Lung (tissue), 12 donors: ENCODE data around the gene ERCC6L2. TPM values are rescaled to one million over a fixed set of nuclear protein-coding genes. Genes with fewer than 3 reads are reported as not detected.

ENCODE experiments used
- ATAC-seq: fragments of 200-7000 bp; cut with Tn5 transposase; one replicate; pipeline ENCODE4 v1.9.1; 2020; ENCODE audit warnings: moderate number of reproducible peaks; ENCODE audit not compliant: insufficient read depth, low FRiP score
- DNase-seq, 3 donors: peaks; one replicate each; pipeline ENCODE4 v3.0.0-alpha.2; 2013 to 2017
- H3K27ac ChIP-seq, 2 donors: one replicate each; pipeline ENCODE4 v1.5.1; 2013; ENCODE audit warnings: mild to moderate bottlenecking in 2 of 2, moderate library complexity in 2 of 2, control low read depth in 1 of 2, inconsistent platforms in 1 of 2, low read depth in 1 of 2, low read length in 1 of 2
- H3K27me3 ChIP-seq, 3 donors: one replicate each; pipeline ENCODE4 v1.5.1; 2013; ENCODE audit warnings: low read length in 2 of 3; ENCODE audit not compliant: control insufficient read depth in 3 of 3, insufficient read depth in 3 of 3
- H3K36me3 ChIP-seq, 4 donors: one replicate each; pipeline ENCODE4 v1.5.1; 2013; ENCODE audit warnings: low read length in 4 of 4, mild to moderate bottlenecking in 1 of 4, moderate library complexity in 1 of 4; ENCODE audit not compliant: control insufficient read depth in 4 of 4, insufficient read depth in 4 of 4
- H3K4me1 ChIP-seq, 5 donors: one replicate each; pipeline ENCODE4 v1.5.1; 2013; ENCODE audit warnings: low read length in 5 of 5, mild to moderate bottlenecking in 2 of 5, moderate library complexity in 1 of 5; ENCODE audit not compliant: control insufficient read depth in 5 of 5, insufficient read depth in 5 of 5
- H3K4me3 ChIP-seq: one replicate; pipeline ENCODE4 v1.5.1; 2013; ENCODE audit warnings: mild to moderate bottlenecking, control low read depth, moderate library complexity
- H3K9ac ChIP-seq, 2 donors: one replicate each; pipeline ENCODE4 v1.5.1; 2013; ENCODE audit warnings: low read length in 2 of 2, control low read depth in 1 of 2; ENCODE audit not compliant: insufficient read depth in 1 of 2
- H3K9me3 ChIP-seq, 4 donors: one replicate each; pipeline ENCODE4 v1.5.1; 2013; ENCODE audit warnings: low read length in 3 of 4, mild to moderate bottlenecking in 1 of 4, moderate library complexity in 1 of 4; ENCODE audit not compliant: control insufficient read depth in 4 of 4, insufficient read depth in 3 of 4
- CTCF ChIP-seq: IDR thresholded peaks from 2 replicates; pipeline ENCODE4 v1.5.1; 2012; ENCODE audit warnings: mild to moderate bottlenecking; ENCODE audit errors: control extremely low read depth, extremely low read depth
- WGBS, 2 donors: extraction: QIAGEN DNeasy Blood & Tissue Kit; methylation state at CpG; one replicate each; pipeline ENCODE4 v1.1.7; 2013; 5-methylcytosine and 5-hydroxymethylcytosine counted together
- polyA plus RNA-seq, 2 donors: library from polyadenylated mRNA; stranded (reverse); fragments of 200-250 nt; gene quantifications; one replicate each; pipeline ENCODE4 v1.2.1, GENCODE V29; 2013
- total RNA-seq, 2 donors: library from RNA; depleted of rRNA in 1 of 2; stranded (reverse); fragments of >200 nt in 1 of 2; gene quantifications; one replicate each; pipeline ENCODE4 v1.2.1, GENCODE V29; 2014 to 2021
- donor health status: control.
- donor health status: control.
- donor health status: Bipolar disorder and iron deficiency.
- donor health status: healthy.
- donor health status: DM: yes; HTN: yes; CAD: no.

Gene ERCC6L2
- total and polyA plus RNA-seq, 4 donors, result 4.3 to 125 (median 24.5) TPM

- DNase-seq (peak; percentile 69 to 84 (median 78)), ATAC-seq (no peak)
- H3K9ac ChIP-seq, result no peak overlapping the region
- no peaks in the 10 kb centered on the region for H3K36me3 ChIP-seq
- H3K4me1 ChIP-seq, result peaks cover 0 to 47% (median 11%) of the 10 kb centered on the region in 5 donors
- no peak overlapping the region for H3K27ac ChIP-seq
- H3K9me3 ChIP-seq, result peaks cover 0 to 1% (median 0%) of the 10 kb centered on the region in 4 donors
- no peak for TF ChIP-seq CTCF
- H3K27me3 ChIP-seq, result no peaks in the 10 kb centered on the region
- WGBS, 2 donors, result 53 to 57% methylated on average over 2 of the region's 2 CpGs
- no peak overlapping the region for H3K4me3 ChIP-seq
Measured at GRCh38 chr9:95857124-95857523, 18.4 kb upstream of the ERCC6L2 start.

- DNase-seq, result no peak
- no peak for TF ChIP-seq CTCF
- no peak for ATAC-seq
- no peak overlapping the region for H3K27ac ChIP-seq
- no peak overlapping the region for H3K9ac ChIP-seq
- no peak overlapping the region for H3K4me3 ChIP-seq
- H3K36me3 ChIP-seq, result no peaks in the 10 kb centered on the region
- peaks cover 0 to 44% (median 11%) of the 10 kb centered on the region in 5 donors for H3K4me1 ChIP-seq
- no peaks in the 10 kb centered on the region for H3K27me3 ChIP-seq
- H3K9me3 ChIP-seq, result peaks cover 0 to 5% (median 0%) of the 10 kb centered on the region in 4 donors
Measured at GRCh38 chr9:95857896-95858295, 17.6 kb upstream of the ERCC6L2 start.

- H3K4me1 ChIP-seq, result peaks cover 0 to 9% (median 2%) of the 10 kb centered on the region in 5 donors
- ATAC-seq (no peak), DNase-seq (no peak)
- no peak for TF ChIP-seq CTCF
- no peak overlapping the region for H3K27ac ChIP-seq
- H3K9ac ChIP-seq, result no peak overlapping the region
- no peak overlapping the region for H3K4me3 ChIP-seq
- H3K36me3 ChIP-seq, result no peaks in the 10 kb centered on the region
- H3K9me3 ChIP-seq, result peaks cover 0 to 5% (median 0%) of the 10 kb centered on the region in 4 donors
- no peaks in the 10 kb centered on the region for H3K27me3 ChIP-seq
Measured at GRCh38 chr9:95862343-95862742, 13.1 kb upstream of the ERCC6L2 start.
